NCI-H2081 (cell line): ENCODE measurements around the gene NCEH1.
A peak's percentile ranks its signal among the peaks of the same experiment; 100 is the strongest.
"Not testable (repeated sequence)": the region's sequence is repeated elsewhere in the genome, so short reads cannot be mapped to it uniquely, and the experiment has no call there.

ENCODE experiments used
- DNase-seq, 2 experiments: peaks; one replicate each; lab custom pipeline; 2025; lab: John Stamatoyannopoulos, UW

NCEH1 gene

DNA sequence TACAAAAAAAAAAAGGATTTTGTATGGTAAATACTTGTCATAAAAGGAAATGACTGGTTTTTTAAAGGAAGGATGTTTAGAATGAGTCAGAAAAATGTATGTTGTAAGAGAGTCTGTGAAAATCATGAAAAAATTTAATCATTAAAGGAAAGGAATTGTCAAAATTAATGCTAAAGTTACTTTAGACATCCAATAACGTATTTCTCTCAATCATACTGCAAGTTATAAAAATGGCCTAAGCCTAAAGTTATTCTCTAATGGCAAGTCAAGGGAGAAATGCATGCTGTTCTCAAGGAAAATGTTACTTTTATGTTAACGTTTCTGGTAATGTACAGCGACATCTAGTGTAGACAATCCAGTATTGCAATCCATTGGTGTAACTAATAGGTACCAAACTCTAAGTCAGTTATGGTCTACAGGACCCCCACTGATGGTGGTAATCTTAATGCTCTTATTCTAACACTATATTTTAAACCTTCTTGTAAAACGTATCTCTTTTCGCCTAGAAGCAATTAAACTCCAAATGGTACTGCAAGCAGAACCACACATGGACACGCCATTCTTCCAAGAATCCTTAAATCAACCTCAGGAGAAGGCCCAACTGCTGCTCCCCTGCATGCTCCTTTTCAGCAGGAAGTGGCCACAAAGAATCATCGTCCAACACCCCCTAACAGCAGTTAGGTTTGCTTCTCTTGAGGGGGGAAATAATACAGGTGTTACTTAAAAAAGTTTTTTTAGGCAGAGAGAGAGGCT, 35.2 kb downstream of the NCEH1 start:
- DNase-seq = peak; percentile 54 to 70

DNA sequence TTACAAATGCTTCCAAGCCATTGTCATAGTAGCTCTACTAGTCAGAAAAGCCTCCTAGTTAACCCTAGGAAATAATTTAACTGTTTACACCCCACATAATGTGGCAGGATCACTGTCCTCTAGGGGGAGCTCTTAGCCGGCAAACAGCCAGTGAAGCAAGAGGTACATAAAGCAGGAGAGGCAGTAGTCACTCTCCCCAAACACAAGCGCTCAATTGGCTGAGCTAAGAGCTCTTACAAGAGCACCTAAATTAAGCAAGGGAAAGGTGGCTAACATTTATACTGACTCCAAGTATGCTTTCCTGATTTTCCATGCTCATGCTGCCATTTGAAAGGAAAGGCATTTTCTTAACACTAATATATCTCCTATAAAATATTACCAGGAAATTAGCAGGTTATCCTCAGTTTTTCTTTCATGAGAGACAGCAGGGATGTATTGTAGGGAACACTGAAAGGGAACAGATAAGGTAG, 37.6 kb downstream of the NCEH1 start:
- DNase-seq = peak; percentile 85 to 89

DNA sequence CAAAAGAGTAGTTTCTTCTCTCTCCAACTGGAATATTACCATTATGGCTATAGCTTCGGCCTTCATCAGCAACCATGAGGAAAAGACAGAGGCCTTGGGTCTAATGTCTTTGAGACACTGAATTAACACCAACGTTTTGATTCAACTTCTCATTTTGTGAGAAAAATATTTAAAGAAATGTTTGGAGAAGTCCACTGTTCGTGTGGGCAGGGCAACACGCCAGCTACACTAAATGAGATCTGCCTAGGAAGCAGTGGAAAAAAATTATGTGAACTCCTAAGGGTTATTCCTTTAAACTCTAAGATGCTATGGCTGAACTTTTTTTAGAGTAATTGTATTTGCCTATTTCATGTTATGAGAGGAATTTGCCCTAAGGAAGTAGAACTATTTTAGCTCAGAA, 41.8 kb downstream of the NCEH1 start:
- DNase-seq = no peak

DNA sequence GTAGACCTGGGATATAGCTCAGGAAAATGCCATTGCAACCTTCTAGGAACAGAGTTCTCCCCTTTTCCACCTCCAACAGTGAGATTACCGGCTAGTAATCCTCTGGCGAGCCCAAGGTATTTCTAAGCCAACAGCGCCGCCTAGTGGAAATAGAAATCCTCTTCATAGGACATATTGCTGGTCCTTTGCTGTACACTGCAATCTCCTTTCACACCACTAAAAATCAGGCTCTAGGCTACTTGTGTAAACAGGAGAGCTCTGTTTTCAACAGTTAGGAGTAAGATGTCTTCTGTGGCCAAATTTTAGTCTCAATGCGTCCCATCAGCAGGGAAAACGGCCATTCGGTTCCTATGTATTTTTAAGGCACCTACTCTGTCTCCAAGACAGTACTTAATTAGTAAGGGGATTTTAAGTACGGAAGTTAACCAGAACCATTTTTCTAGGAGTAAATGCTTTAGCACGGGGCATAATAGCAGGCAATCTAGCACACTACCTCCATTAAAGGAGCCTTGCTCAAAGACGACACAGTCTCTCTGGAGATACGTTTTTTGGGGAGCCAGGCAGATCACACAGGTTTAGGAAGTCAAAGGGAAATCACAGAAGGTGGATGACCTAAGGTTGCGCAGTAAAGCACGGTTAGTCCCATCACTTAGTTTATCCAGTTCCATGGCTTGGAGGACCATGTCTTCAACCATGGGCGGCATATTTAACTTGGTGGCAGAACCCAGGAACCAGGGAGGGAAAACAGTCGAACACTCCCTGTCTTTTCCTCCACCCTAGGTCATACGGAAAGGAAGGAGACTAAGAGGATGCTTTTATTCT, 43.8 kb downstream of the NCEH1 start:
- peak; percentile 90 to 95 for DNase-seq

DNA sequence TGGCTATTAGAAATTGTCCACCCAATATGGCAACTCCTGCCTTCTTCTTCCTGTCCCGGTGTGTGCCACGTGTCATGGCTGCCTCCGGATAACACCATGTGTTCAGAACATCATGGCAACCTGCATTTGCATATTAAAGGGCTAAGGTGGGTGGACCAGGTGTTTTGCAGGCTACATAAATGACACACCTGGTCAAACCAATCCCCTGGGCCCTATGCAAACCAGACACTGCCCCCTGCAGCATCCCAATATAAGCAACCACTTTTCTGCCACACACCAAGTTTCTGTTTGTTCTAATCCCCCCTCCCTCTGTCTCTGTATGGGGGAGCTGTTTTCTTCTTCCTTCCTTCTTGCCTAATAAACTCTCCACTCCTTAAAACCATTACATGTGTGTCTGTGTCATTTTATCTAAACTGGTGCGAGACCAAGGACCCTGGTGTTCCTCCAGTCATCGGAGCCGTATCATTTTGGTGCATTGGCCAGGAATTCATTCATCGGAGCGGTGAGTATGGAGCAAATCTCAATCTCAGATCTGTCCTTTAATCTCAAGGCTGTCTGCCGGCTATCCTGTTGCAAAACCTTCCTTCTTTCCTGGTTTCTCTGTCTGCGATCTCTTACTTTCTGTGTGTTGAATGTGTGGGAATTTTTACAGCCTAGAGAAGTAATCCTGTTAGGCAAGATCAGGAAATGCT, 44.5 kb downstream of the NCEH1 start:
- peak; percentile 19 to 65 for DNase-seq

DNA sequence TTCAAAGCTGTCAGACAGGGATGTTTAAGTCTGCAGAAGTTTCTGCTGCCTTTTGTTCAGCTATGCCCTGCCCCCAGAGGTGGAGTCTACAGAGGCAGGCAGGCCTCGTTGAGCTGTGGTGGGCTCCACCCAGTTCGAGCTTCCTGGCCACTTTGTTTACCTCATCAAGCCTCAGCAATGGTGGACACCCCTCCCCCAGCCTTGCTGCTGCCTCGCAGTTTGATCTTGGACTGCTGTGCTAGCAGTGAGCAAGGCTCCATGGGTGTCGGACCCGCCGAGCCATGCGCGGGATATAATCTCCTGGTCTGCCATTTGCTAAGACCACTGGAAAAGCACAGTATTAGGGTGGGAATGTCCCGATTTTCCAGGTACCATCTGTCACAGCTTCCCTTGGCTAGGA, 45.4 kb downstream of the NCEH1 start:
- DNase-seq = not testable (repeated sequence)

DNA sequence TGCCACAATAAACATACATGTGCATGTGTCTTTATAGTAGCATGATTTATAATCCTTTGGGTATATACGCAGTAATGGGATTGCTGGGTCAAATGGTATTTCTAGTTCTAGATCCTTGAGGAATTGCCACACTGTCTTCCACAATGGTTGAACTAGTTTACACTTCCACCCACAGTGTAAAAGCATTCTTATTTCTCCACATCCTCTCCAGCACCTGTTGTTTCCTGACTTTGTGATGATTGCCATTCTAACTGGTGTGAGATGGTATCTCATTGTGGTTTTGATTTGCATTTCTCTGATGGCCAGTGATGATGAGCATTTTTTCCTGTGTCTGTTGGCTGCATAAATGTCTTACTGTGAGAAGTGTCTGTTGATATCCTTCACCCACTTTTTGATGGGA, 50.4 kb downstream of the NCEH1 start:
- not testable (repeated sequence) for DNase-seq

DNA sequence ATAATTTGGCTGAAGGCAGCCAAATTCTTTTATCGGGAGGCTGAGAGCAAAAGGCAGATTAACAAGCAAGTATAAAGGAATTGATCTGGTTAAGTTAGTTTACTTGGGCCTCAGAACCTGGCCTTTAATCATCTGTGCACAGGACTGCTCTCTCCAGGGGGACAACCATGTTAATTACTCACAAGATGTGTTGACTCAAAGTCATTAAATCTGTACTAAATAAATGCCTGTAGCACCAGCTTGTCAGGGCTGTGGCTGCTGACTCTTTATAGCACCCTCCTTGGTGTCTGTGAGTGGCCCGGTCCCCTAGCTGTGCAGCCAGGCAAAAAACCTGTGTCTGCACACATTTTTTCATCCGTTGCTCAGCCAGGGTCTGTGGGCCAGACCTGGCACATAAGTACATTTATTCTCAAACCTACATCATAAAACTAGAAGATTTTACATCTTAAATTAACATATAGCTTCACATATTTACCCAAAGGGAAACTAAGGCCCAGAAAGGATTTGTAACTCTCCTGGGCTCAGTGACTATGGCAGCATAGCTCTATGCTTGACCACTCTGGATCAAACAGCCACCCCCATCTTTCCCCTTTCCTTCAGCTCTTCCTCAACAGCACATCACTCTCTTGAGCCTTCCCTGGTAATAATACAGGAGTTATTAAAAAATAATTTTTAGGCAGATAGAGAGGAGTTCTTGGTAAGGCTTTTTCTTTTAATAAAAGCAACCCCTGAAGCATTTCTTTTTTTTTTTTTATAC, 51.4 kb downstream of the NCEH1 start:
- DNase-seq = no peak

DNA sequence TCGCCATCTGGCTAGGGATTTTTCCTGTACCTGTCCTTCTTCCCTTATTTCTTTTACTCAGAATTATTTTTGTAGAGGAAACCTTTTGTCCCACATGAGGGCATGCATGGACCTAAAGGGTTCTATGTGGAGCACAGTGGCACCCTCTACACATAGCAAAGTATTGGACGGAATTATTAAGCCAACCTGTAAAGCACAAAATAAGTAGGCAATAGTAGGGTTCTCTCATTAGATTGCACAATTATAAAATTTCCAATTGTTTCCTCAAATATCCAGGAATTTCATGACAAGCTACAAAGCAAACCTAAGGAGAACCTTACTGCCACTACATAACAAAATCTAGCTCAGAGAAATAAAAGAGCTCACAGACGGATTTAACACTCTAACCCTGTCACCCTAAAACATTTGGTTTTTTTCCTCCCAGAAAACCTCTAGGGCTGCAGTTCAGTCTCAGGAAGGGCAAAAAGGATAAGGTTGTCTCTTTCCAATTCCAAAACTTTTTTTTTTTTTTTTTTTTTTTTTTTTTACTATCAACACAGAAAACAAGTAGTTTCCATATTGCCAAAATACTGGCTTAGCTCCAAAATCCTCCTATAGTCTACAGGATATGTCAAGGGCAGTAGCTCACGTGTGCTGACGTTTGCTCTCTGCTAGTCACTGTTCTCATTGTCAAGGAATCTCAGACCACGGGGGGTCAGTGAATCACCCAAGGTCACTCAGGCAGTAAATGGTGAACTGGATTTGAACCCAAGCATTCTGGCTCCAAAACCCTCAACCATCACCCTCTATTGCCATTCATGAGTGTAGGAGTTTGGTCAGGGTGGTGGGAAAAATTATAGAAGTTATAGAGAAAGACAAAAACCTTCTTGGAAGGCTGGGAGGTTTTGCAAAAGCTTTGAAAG, 52.3 kb downstream of the NCEH1 start:
- no peak for DNase-seq

DNA sequence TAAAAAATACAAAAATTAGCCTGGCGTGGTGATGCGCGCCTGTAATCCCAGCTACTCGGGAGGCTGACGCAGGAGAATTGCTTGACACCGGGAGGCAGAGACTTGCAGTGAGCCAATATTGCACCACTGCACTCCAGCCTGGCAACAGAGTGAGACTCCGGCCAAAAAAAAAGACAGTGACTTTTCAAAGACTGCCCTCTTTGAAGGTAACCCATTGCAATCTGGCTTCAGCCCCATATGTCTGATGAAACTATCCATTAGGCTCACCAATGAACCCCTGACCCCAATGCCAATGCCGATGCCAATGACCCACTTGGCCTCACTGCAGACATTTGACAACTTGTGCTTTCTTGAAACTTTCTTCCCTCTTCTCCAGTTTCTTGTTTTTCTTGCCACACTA, 54.3 kb downstream of the NCEH1 start:
- DNase-seq = no peak

DNA sequence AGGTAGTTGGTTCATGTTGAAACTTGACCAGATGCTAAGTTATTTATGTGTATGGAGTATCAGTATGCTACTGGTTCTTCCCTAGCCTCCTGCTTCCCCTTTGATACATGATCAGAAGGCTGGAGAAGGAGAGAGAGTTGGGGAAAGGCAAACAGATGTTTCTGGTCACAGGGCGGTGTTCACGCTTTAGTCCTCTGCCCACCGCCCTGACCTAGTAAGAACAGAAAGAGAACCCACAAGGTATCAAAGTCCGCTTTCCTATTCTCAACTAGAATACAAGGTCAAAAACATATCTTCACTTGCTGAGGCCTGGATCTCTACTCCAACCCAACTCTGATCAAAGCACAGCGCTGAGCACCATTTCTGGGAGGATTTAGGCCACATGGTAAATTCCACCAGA, 55.5 kb downstream of the NCEH1 start:
- no peak for DNase-seq

DNA sequence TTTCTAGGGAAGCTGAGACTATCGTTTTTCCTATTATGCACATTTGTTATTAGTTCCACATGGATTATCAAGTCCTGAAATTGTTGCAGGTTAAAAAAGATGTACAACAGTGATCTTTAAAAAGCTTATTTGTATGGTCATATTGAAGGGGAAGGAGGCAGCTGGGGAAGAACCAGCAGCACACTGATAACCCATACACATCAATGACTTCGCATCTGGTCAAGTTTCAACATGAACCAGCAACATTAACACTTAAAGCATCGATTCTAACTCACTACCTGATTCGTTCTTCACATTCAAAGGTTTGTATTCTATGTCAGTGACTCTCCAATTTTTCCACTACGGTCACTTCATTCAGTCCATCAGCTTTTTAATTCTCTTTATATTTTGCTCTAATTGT, 56.4 kb downstream of the NCEH1 start:
- DNase-seq = no peak

DNA sequence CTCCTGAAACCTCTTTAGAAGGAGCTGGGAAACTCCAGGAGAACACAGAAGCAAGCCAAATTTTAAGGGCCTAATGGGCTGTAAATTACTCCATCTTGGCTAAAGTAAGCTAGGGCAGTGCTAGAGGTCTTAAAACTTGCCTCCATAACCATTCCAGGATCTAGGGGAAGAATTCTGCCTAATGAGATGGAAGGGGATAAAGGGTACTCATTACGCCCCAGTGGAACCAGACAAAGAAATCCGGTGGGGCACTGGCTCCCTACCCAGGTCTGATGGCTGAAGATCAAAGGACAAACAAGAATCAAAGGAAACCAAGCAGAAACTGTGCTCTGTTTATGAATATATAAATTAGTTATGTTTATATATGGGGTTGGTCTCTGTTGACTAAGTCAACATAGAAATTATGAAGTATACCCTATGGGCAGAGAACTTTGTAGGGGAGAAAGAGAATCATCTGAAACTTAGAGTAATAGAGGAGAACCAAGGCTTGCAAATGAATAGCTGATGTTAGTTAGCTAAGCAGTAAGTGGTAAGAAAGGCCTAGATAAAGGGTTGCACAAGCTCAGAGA, 57.8 kb downstream of the NCEH1 start:
- DNase-seq = no peak

DNA sequence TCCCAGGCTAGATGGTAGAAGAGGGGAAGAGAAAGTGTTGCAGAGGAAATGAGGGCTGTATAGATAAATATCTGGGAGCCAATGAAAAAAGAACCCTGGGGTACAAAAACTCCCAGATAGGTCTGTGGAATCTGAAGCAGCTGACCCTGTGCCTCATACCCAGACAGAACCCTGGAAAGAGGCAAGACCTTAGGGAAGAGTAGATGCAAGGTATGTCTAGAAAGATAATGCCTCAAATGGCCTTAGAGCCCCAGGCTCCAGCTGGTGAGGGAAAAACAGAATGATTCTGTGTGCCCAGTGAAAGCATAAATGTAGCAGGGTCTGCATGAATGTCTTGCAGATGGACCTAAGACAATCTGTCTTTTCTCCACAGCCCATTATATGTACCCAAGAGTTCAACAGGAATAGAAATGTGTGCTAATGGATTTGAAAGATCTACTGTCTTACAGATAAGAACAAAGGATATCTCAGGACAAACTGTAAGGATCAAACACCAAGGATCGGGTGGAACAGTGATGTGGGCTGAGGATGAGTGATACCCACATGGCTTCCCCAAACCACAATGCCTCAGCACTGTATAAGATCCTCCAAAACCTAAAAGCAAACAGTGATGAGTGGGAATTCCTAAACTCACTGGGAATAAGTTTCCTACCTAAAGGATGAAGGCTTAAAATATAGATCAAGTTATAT, 58.8 kb downstream of the NCEH1 start:
- no peak for DNase-seq

DNA sequence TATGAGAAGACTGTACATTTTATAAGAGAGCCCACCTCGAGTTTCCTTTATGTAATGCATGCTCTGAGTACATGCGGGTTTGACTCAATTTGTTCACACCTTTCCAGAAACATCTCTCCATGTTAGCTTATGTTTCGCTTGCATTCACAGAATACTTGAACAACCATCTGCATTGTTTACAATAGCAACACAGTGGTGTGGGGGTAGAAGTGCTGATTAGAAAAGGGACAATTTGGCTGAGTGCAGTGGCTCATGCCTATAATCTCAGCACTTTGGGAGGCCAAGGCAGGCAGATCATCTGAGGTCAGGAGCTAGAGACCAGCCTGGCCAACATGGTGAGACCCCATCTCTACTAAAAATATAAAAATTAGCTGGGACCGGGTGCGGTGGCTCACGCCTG, 60.9 kb downstream of the NCEH1 start:
- DNase-seq = no peak

DNA sequence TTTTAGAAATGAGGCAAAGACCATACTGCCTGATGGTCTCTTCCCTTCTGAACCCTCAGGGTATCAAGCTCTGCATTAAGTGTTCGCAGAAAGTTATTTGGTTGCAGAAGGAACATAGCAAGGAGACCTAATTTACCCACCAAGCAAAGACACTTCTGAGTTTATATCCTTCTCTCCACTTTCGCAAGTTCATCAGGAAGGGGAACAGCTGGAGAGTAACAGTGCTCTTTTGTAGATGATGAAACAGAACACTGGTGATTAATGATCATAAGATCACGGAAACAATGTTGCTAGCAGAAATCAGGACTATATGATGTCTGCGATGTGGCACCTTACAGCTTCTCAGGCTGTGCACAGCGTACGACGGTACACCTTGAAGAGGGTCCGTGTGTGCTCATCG, 62.1 kb downstream of the NCEH1 start:
- no peak for DNase-seq

DNA sequence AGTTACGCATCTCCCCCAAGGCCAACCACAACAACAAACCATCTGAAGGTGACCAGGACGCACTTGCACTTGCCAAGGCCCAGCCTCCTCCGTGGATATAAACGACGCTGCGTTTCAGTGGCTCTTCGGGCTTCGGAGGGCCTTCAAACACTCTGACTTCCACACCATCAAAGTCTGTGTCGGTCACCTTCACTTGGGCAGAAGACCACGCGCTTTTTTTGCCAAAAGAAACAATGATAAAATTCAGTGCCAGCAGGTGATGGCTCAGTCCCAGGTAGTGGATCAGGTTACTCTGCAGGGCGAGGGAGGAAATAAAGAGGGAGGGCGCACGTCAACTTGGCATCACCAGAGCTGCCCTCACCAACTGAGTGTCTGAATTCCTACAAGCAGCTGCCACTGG, 63.0 kb downstream of the NCEH1 start:
- DNase-seq = peak; percentile 78 to 90

DNA sequence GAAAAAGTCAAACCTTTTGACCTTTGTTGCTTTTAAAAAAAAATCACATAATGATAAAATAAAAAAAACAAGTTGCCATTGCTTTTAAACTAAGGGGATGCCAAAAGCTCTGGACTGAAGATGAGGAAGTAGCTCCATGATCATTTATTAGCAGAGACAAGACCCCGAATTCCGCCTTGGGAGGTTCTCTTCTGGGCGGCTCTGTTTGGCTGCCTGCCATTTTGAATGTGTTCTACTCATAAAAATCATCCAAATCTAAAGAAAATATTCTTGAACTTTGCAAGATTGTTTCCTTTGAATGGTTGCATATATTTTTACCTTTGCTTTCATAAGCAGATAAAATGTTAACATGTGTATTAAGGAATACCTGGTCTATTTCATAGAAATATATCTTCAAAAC, 63.8 kb downstream of the NCEH1 start:
- DNase-seq = no peak

DNA sequence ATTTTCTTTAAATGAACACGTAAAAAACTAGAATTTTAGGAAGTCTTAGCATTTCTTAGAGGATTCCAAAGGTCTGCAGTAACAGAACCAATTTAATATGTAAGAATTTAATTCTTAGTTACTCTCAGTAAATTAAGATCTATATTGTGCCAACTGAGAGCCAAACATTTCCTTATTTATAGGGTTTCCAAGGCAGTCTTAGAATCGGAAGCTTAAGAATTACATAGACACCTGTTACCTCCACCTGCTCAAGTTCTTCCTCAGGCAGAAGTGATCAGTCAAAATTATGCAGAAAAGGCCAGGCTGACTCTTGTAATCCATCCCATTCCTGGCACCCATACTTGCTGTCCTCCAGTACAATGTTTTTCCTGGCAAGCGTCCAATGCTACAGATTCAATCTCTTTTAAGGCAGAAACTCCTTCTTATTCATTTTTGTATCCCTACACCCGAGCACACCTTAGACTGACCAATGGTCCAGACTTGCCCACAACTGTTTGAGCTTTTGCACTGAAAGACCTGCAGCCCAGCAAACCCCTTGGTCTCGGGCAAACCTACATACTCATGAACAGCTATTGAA, 64.3 kb downstream of the NCEH1 start:
- DNase-seq = peak; percentile 28 to 68

DNA sequence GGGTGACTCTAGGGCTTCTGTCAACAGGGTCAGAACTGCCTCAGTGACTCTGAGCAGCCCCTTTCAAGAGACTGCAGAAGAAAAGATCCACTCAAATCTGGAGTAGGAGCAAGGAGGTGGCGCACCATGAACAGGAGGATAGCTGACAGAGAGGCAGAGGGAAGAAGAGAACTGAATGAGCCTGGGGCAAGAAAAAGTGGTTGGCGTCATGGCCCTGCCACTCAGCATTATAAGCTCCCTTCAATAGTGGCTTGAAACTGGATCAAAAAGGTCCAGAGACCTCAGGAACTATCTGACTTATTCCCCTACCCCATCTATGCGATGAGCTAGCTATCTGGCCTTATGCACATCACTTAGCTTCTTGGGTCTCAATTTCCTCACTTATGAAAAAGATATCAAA, 66.6 kb downstream of the NCEH1 start:
- no peak for DNase-seq
